HG02840 (cell line): ENCODE results near the gene RXRA.
"Not testable (repeated sequence)": the region's sequence is repeated elsewhere in the genome, so short reads cannot be mapped to it uniquely, and the experiment has no call there.

Experiments
- ATAC-seq: cut with Tn5 transposase; IDR thresholded peaks from one replicate; pipeline ENCODE4 v1.9.1; 2021; ENCODE audit warnings: mild to moderate bottlenecking, moderate library complexity, moderate number of reproducible peaks; ENCODE audit not compliant: unreplicated experiment, low FRiP score

RXRA gene

DNA sequence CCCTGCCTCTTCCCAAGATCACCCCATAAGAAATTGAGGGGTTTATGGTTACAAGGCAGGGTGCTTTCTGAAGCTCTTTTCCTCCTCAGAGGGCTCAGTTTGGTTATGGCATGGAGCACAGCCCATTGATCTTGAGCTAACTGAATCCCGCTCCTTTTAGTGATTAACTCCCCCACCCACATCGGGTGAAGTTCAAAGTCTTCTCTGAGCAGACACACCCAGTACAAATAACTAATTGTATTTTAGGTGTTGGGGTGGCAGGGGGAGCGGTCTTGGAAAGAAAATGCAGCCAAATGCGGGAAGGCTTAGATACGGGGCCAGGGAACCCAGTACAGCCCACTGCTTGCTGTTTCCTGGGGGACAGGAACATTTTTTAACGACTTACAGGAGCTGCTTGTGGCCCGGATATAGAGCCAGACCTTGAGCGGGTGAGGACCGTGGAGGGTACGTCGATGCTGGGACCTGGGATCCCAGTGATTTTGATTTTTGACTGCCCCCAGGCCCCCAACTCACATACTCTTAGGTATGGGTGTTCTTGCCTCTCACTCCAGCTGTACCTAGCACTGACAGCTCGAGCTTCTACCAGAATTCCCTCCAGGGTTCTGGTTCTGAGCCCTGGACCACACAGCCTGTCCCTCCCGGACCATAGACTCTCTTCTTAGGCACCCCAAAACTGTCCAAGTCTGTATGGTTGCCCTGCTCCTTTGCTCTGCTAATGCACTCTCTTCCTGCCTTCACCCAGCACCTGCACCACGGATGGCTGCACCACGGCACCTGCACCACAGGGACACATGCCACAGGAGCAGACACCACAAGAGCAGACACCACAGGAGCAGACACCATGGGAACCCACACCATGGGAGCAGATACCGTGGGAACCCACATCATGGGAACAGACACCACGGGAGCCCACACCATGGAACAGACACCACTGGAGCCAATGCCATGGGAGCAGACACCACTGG lies 18.3 kb upstream of the RXRA start:
- no peak for ATAC-seq

DNA sequence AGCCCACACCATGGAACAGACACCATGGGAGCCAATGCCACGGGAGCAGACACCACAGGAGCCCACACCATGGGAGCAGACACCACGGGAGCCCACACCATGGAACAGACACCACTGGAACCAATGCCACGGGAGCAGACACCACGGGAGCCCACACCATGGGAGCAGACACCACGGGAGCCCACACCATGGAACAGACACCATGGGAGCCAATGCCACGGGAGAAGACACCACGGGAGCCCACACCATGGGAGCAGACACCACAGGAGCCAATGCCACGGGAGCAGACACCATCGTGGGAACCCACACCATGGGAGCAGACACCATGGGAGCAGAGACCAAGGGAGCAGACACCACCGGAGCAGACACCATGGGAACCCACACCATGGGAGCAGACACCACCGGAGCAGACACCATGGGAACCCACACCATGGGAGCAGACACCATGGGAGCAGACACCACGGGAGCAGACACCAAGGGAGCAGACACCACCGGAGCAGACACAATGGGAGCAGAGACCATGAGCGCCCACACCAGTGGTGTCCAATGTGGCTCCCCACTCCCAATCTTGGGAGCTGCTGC lies 17.5 kb upstream of the RXRA start:
- not testable (repeated sequence) for ATAC-seq

DNA sequence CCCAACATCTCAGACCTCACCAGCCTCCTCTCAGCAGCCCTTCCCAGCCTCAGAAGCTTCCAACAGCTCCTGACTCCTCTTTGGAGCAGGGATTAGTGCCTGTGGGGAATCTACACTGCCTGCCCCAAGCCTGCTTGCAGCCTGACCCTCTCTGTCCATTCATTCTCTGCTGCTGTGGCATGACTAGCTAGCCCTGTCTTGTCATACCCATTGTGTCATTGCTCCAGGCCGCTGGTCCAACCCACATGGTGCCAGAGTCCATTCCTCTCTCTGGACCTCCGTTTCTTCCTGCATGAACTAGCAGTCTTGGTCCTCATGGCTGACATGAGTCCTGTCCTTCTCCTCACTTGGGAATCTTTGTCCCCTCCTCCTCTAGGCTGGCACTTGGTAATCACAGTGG lies 12.8 kb upstream of the RXRA start:
- no peak for ATAC-seq

DNA sequence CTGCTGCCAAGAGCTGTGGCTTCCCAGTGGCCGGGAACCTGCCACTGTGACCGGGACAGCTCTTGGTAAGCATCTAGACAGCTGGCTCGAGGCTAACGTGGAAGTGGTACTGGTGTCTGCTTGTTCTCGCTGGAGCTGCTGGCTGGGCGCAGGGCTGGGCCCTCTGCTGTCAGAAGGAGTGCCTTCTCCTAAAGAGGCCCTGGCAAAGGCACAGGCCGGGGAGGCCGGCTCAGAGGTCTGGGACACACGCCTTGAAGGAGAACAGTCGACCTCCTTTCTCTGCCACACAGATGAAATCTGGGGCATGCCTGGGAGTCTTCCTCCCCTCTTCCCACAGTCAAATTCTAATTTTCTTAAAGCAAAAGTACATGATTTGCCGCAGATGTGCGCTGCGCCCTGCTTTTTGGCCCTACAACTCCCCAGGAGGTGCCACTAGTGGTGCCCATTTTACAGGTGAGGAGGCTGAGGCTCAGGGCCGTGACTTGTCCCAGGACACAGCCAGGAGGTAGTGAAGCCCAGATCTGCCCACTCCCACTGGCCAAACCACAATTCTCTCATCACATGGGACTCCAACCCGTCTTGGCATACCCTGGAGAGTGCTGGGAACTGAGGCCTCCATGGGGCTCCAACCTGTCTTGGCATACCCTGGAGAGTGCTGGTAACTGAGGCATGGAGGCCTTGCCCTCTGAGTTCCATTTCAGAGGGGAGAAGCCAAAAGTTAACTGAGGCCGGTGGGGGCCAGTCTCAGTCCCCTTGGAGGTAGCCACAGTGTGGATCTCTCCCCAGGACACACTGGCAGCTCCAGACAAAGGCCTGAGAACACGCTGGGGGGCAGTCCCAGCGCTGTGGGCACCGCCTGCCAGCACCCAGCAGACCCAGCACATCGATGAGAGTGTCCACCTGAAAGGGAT lies 12.0 kb upstream of the RXRA start:
- ATAC-seq: no peak

DNA sequence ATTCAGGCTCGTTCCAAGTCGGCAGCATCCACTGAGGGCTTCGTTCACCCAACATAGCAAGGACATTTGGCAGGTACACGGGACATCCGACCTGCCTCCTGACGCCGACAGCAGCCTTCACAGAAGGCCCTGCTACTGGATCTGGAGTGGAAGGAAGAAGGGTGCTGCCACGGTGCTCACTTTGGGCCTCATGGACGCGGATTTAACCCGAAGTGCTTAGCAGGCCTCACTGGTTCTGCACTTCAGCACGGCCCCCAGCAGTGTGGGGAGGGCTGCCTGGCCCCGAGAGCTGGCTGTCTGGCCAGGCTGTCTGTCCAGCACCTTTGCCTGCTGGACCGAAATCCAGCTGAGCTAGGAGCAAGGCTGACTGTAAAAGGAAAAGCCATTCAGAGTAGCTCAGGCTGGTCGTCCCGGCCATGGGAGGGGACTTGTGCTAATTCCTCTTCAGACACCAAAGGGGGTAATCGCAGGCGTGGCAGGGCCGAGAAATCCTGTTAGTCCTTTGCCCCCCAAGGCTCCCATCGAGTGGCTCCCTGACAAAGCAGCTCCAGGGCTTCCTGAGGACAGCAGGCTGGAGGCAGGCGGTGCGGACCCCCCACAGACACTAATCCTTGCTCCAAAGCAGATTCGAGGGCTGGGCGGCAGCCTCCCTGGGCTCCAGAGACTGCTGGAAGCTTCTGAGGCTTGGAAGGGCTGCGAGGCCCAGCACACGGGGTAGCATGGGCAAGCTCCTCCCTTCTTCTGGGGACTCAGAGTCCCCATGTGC lies 11.1 kb upstream of the RXRA start:
- no peak for ATAC-seq

DNA sequence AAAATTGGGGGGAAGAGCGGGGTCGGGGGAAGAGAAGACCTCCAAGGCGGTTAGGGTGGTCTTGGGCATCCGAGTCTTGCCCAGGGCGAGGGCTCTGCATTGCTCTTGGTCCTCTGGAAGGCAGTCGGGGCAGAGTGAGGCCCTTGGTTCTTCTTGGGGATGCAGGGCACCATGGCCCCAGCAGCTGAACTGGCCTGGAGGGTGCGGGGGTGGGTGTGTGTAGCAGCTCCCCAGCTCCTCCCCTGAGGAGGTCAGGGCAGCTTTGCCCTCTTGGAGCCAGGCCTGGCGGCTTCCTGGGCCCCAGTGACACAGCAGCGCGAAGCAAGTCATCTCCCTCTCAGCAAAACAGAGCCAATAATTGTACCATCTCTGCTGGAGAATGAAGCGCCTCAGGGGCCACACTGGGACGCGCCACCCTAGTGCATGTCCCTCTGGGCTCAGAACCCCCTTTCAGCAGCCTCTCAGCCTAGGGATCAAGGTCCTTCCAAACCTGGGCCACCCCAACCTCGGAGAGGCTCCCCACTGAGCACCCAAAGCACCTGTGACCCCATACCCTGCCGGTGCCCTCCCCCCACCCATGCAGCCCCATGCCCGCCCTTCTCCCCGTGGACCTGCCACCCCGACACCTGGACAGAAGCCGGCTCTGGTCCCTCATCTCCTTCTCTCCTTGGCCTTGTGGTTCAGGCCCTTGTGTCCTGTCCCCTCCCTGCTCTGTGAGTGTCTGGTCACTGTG lies 10.4 kb upstream of the RXRA start:
- ATAC-seq: no peak

DNA sequence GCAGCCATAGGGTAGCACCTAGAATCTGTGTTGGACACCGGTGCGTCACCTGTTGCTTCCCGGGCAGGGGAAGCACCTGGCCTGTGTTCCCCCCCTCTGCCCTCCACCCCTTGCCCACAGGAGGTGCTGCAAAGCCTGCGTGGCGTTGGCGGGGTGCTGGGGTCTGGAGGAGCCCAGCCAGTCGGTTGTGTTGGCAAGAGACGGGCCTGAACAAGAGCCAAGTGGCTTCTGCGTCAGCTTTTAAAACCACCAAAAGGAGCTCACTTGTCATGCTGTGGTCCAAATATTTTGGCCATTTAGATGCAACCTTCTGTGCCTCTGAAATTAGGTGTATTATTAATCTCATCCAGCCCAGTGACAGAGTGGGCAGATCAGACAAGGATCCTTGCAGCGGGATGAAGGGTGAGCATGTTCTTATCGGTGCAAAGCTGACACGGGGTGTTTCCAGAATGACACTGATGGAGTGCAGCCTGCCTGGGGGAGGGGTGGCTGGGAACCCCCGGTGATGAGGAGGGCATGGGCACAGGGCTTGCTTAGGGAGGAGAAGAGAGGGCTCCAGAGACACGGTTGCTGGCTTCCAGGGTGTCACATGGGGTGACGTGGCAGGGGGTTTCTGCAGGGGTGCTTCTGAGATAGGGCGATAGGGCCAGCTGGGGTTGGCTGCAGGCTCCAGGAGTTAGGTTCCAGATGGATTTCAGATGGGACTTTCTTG lies 9.7 kb upstream of the RXRA start:
- no peak for ATAC-seq

DNA sequence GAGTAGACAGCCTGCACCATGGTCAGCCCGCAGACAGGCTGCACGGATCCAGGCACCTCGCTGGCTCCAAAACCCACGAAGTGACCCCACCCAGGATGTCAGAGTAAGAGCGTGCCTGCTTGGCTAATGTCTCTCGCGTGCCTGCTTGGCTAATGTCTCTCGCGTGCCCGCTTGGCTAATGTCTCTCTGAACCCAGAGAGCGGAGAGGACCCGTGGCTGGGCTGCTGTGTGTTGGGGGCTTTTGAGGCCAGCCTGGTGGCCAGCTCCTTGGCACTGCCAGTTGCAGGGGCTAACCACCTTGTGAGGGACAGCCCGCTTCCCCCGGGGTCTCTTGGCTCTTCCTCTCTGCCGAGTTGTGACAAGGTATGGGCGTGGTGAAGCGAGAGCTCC lies 8.9 kb upstream of the RXRA start:
- no peak for ATAC-seq

DNA sequence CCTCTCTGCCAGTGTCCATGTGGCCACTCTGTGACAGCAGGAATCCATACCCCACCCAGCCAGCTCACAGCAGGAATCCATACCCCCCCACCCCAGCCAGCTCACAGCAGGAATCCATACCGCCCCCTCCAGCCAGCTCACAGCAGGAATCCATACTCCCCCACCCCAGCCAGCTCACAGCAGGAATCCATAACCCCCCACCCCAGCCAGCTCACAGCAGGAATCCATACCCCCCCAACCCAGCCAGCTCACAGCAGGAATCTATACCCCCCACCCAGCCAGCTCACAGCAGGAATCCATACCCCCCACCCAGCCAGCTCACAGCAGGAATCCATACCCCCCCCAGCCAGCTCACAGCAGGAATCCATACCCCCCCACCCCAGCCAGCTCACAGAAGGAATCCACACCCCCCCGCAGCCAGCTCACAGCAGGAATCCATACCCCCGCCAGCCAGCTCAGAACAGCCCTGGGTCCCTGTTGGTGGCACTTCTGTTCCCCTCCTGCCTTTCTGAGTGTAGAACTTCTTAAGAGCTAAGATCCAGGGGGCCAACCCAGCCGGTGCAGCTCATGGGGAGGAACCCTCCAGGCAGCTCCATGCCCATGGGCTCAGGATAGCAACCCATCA lies 8.4 kb upstream of the RXRA start:
- no peak for ATAC-seq

DNA sequence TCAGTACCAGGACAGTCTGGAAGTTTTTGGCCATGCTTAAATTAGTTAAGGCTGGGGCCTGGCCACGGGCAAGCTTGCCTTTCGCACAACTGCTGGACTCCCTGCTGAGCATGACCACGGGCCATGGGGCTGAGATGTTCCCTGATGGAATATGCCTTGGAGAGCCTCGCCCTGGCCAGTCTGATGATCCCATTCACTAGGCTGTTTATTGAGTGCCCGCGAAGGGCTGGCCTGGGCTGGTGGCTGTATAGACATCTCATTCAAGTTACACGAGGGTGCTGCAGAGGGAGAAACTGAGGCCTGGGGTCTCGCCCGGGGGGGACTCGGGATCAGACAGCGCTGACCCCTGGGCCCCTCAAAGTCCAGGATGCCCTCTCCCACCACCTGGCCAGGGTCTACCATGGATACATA lies 7.8 kb upstream of the RXRA start:
- ATAC-seq: no peak

DNA sequence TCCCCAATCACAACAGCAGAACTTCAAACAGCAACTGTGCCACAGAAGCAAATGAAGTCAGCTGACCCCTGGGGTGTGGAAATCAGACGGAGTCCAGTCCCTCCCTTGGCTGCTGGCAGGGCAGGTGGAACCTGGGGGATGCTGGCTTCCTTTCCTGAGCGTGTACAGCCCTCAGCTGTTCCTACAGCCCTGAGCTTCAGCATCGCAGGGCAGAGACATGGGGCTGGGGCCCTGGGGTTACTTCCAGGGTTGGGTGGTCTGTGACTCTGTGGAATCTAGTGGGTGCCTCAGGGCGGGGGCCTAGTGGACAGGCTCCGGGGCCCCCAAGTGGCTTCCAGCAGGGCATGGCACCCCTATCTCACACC lies 7.3 kb upstream of the RXRA start:
- ATAC-seq: no peak

DNA sequence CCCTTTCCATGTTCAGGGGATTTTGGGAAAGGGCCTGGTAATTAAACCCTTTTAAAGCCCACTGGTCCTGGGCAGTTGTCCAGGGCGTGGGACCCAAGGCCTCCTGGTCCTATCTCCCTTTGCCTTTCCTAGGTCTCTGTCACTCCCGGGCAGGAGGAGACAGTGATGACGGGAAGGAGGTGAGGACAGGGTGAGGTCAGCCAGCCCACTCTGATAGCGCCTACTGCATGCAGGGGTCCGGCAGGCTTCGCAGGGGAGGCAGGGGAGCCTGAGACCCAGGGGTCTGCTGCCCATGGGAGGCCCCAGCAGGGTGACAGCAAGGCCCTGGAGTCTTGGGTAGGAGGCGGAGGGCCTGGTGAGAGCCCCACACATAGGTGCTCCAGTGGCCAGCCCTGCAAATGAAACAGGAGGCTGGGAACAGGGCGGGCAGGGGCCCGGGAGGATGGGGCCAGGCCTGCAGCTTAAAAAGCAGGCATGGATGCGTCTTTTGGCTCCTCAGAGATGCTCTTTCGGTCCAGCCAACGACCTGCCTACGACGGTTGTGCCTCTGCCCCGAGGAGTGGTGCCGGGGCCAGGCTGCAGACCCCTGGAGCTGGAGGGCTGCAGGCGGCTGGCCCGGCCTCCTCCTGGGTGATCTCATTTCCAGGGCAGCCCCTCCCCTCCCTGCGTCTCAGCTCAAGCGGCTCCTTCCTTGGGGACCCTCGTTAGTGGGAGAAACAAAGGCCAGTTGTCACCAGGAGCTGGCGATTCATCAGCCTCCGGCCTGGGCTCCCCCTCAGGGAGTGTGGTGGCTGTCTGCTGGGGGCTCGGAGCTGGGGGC lies 6.7 kb upstream of the RXRA start:
- ATAC-seq: no peak

DNA sequence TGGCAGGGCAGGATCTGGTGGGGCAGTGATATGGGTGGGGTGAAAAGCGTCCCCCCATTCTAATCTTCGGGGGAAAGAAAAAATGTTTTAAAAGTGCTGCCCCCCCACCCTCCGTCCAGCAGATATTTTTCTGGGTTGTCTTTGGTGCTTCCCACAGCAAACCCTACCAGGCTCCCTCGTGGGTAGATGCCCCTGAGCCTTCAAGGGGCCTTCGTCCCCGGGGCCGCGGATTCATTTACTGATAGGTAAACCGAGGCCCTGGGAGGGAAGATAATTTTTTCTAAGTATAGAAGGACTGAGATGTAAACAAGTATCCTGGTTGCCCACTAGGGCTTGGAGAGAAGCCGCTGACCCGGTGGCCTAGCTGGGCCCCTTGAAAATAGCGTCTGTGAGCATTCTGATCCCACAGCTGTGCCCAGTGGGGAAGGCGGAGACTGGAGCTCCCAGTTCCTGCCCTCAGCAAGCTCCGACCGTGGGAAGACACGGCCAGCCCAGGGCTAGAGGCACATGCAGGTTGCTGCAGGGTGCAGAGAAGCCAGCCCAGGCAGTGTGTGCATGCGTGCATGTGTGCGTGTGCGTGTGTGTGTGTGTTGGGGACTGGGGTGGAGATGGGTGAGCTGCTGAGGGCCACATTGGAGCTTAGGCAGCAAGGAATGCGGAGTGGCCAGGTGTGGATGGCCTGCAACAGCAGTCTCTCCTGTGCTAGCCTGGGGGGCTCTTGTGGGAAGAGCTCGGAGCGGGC lies 6.0 kb upstream of the RXRA start:
- no peak for ATAC-seq

DNA sequence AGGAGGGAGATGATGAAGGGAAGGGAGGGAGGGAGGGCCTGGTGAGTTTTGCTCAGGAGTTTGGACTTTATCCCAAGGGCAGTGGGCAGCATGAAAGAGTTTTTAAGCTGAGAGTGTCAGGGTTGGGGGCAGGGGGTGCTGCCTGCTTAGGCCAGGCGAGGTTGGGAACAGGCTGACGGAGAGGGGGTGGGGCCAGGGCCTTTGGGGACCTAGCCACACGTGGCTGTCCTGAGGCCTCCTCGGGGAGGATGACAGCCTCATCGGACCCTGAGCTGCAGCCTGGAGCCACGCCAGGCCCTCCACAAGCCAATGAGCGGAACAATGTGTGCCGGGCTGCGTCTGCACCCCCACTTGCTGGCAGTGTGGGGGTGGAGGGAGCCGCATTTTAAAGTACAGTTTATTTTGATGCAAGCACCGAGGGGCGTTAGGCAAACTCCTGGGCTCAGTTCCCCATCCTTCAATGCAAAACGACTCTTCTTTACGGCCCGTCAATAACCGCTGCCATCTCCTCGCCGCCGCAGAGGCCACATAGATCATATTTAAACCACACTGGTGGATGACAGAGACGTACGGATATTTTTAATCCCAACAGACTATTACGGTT lies 5.3 kb upstream of the RXRA start:
- ATAC-seq: no peak

DNA sequence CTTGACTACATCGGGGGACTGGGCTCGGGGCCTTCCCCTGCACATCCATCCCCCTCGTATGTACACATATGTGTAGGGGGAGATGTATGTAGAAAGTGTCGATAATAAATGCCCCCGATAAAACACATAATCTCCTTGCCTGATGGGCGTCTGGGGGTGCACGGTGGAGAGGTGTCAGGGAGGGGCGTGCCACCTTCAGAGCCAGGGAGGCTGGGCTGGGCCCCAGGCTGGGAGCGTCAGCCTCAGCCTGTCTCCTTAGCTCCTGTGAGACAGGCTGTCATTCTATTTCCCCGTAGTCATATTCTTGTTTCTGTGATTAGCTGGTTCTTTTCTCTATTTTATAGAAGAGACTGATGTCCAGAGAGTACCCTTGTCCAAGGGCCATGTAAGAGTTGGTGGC lies 4.7 kb upstream of the RXRA start:
- no peak for ATAC-seq

DNA sequence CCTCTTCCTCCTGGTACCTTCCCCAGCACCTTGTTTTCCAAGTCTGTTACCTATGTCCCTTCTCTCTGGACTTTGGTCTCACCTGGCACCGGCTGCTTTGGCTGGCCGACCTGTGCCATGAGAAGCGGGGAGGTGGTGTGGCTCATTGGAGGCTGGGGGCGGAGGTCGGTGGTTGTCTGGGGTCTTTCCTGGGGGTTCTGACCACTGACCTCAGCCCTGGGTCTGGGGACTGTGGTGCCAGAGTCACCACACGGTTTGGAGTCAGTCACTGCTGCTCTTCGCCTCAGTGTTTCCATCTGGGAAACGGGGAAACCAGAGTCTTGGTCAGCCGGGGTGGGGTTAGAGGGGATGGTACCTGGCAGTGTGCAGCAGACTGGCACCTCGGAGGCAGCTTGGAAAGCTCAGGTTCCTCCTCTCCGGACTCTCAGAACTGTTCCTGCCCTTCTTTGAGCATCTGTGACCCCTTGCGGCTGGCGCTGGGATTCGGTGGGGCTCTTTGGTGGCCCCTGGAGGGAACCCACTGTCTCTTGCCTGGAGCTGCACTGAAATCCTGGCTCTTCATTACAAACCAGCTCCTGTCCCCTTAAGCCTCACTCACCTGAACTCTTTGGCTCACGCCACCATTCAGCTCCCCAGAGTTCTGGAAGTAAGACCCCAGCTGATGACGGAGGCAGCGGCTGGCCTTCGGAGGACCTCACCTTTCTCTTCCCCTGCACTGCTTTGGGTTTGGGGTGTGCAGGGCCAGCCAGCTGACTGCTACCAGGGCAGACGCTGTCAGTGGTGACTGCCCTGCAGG lies 4.1 kb upstream of the RXRA start:
- no peak for ATAC-seq
